ENCODE data around the gene FAM118B.

- TF ChIP-seq CTCF (IDR thresholded peaks at IDR 0.05) (no peak), ZFX (IDR thresholded peaks at IDR 0.05; ENCODE audit: borderline replicate concordance) (no peak)
These were observed 20.1 kb upstream of the FAM118B start for GRCh38 chr11:126191379-126192073.

Measured in 22Rv1 (cell line).